IPS DF 6.9 (cell line): ENCODE data around the gene THRB.

ENCODE experiments used
- DNase-seq: peaks from one replicate; pipeline ENCODE4 v3.0.0-alpha.2; 2013; ENCODE audit warnings: low read depth, low spot score
- H3K27ac ChIP-seq: one replicate; pipeline ENCODE4 v1.5.1; 2013; ENCODE audit warnings: low read length, control low read depth
- H3K27me3 ChIP-seq: 2 replicates; pipeline ENCODE4 v1.6.1; 2013; ENCODE audit warnings: mild to moderate bottlenecking, low read length; ENCODE audit not compliant: control insufficient read depth, insufficient read depth
- H3K36me3 ChIP-seq: 2 replicates; pipeline ENCODE4 v1.6.1; 2013; ENCODE audit warnings: low read length; ENCODE audit not compliant: control insufficient read depth, insufficient read depth
- H3K4me1 ChIP-seq: 2 replicates; pipeline ENCODE4 v1.6.1; 2013; ENCODE audit warnings: low read length; ENCODE audit not compliant: control insufficient read depth, insufficient read depth
- H3K4me3 ChIP-seq: 2 replicates; pipeline ENCODE4 v1.5.1; 2013; ENCODE audit warnings: mild to moderate bottlenecking, low read length
- H3K9me3 ChIP-seq: 2 replicates; pipeline ENCODE4 v1.6.1; 2013; ENCODE audit warnings: low read length, inconsistent platforms; ENCODE audit not compliant: control insufficient read depth, insufficient read depth
- WGBS: extraction: QIAGEN DNeasy Blood & Tissue Kit; methylation state at CpG from one replicate; pipeline ENCODE4 v1.1.7; 2013; ENCODE audit warnings: mixed read lengths, missing lambda C conversion rate; ENCODE audit not compliant: insufficient read length, insufficient coverage; 5-methylcytosine and 5-hydroxymethylcytosine counted together

Gene THRB

DNA sequence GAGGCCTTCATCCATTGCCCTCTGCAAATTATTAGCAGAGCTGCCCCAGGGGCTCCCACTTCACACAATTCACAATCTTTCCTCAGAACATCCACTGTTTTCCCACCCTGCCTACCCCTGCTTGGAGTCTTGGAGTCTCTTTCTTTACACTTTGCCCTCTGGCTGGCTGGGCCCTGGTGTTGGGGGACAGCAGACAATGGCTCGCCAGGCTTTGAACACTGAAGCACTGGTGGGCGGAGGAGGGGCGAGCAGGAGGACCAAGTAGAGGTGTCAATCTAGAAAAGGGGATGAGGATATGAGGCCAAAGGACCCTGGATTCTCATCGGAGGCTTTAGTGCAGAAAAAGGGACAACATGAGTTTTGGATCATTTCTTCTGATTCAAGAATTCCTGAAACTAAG, 337.5 kb downstream of the THRB start:
- Histone ChIP-seq H3K27me3 (no peaks in the 10 kb centered on the region; the same call in 1 of the 2 replicates), H3K27ac (no peak overlapping the region), H3K36me3 (no peaks in the 10 kb centered on the region), H3K4me3 (no peak overlapping the region), H3K9me3 (no peaks in the 10 kb centered on the region), H3K4me1 (peaks cover 2% of the 10 kb centered on the region; the same call in 1 of the 2 replicates)
- DNase-seq: no peak
- WGBS: no CpG with 5 or more reads among the region's 4 CpGs

DNA sequence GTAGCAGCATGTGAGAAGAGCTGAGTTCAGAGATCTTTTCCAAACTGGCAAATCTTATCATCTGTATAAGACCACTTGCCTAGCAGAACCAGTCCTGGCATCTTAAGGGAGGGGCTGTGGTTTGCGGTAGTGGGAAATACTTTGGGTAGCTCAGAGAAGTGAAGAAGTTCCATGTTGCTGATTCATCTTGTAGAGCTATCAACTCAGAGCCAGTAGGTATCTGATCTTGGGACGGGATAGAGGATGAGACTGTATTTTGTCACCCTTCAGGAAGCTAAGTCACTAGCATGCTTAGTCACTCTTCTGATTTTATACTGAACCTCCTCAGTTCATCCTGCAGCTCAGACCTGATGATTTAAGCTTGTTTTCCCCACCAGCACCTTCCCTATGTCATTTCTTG, 338.2 kb downstream of the THRB start:
- H3K36me3 ChIP-seq: no peaks in the 10 kb centered on the region
- peaks cover 2% of the 10 kb centered on the region; the same call in 1 of the 2 replicates for H3K4me1 ChIP-seq
- no CpG with 5 or more reads among the region's 2 CpGs for WGBS
- no peaks in the 10 kb centered on the region; the same call in 1 of the 2 replicates for H3K27me3 ChIP-seq
- H3K9me3 ChIP-seq: no peaks in the 10 kb centered on the region
- DNase-seq: no peak
- no peak overlapping the region for H3K4me3 ChIP-seq
- H3K27ac ChIP-seq: no peak overlapping the region

DNA sequence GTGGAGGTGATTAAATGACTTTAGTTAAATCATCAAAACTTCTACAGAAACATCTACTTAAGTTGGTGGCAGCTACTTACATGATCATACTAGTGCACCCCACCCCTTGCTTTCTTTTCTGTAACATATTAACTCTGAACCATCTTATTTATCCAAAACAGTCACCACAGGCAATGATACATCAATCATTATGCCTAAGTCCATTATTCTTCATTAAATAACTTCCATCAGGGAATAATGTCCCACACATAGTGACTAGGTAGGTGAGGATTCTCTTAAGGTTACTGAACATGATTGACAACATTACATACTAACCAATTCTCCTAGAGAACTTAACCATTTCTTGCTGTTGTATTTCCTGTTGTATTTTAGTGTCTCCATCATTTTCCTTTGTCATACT, 339.4 kb downstream of the THRB start:
- peaks cover 1% of the 10 kb centered on the region; the same call in 1 of the 2 replicates for H3K4me1 ChIP-seq
- no peaks in the 10 kb centered on the region for H3K9me3 ChIP-seq
- no peaks in the 10 kb centered on the region; the same call in 1 of the 2 replicates for H3K27me3 ChIP-seq
- H3K4me3 ChIP-seq: no peak overlapping the region
- H3K27ac ChIP-seq: no peak overlapping the region
- no peak for DNase-seq
- H3K36me3 ChIP-seq: no peaks in the 10 kb centered on the region

DNA sequence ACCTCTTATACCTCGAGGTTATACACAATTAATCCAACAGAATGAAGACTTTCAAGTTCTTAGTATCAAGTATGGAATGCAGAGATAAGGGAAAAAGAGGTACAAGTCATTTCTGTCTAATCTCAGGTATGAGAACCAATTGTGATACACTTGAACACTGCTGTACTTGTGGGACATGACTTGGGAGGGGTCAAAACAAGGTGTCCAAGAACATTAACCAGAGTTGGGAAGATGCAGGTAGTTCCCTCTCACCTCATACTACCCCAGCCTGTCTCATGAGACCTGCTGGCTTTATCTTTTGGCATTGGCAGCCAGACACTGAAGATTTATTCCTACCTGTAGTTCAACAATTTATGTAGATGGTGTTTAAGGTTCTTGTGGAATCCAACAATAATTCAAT, 339.9 kb downstream of the THRB start:
- Histone ChIP-seq H3K27ac (no peak overlapping the region), H3K36me3 (no peaks in the 10 kb centered on the region), H3K9me3 (no peaks in the 10 kb centered on the region), H3K27me3 (no peaks in the 10 kb centered on the region; the same call in 1 of the 2 replicates), H3K4me3 (no peak overlapping the region), H3K4me1 (no peaks in the 10 kb centered on the region)
- DNase-seq: no peak
- no CpG with 5 or more reads among the region's 1 CpG for WGBS

DNA sequence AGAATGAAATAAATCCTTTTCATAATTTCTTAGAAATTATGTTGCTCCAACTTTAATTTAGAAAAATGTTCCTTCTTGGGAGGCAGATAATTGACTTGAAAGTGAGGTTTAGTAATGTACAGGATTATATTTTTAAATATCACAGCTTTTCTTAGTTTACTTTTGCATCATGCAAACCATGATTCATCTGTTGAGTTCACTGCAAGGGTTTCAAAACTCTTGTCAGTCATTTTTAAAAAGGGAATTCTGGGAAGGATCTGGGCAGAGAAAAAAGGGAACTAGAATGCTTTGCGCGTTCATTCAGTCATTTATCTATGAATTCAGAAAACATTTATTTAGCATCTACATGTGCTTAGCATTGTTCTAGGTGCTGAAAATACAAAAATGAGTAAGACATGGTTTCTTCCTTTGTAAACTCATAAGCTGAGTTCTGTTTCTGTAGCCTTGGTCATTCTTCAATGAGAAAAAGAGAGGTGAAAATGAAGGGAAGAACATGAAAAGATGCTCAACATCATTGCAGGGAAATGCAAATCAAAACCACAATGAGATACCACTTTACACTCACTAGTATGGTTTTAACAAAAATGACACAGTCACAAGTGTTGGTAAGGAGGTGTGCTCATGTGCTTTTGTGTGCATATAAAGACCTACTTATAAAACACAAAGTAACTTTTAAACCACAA, 340.5 kb downstream of the THRB start:
- Histone ChIP-seq H3K9me3 (no peaks in the 10 kb centered on the region), H3K27ac (no peak overlapping the region), H3K27me3 (no peaks in the 10 kb centered on the region; the same call in 1 of the 2 replicates), H3K36me3 (no peaks in the 10 kb centered on the region), H3K4me1 (peaks cover 1% of the 10 kb centered on the region; the same call in 1 of the 2 replicates), H3K4me3 (no peak overlapping the region)
- no peak for DNase-seq
- WGBS: no CpG with 5 or more reads among the region's 2 CpGs

DNA sequence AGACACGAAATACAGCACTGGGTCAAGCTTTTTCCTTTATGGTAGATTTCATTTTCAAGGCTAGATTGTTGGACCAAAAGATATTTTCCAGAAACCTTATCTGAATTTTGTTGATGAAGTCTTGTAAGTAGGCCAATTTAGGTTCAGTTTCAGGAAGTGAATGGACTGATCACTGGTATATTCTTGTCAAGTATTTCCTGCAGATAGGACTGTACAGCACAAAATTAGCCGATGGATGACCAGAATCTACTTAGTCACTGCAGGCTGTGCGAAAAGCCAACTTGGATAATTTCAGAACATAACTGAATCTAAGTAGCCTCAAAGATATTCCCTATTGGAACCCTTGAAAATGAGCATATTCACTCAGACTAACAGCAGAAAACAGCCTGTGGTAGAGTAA, 343.1 kb downstream of the THRB start:
- Histone ChIP-seq H3K36me3 (no peaks in the 10 kb centered on the region), H3K4me3 (no peak overlapping the region), H3K27me3 (no peaks in the 10 kb centered on the region), H3K9me3 (no peaks in the 10 kb centered on the region), H3K27ac (no peak overlapping the region), H3K4me1 (peaks cover 2% of the 10 kb centered on the region; the same call in 1 of the 2 replicates)
- WGBS: no CpG with 5 or more reads among the region's 3 CpGs
- no peak for DNase-seq

DNA sequence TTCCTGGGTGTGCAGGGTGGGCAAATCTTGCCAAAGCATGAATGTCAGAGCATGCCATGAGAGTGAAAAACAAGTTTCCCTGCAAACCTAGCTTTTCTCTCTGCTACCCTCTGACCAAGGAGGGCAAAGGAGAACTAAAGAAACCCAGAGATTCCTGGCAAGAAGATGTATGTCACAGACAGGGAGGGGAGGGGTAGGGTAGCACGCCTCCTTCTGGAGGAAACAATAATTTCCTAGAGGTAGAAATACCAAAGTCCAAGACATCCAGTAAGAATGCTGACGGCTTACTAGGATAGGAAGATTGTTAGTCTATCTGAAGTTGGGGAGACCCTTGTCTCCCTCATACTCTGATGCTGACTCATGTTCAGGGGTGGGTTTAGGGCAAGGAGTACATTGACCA, 345.6 kb downstream of the THRB start:
- H3K27ac ChIP-seq: no peak overlapping the region
- WGBS: no CpG with 5 or more reads among the region's 2 CpGs

DNA sequence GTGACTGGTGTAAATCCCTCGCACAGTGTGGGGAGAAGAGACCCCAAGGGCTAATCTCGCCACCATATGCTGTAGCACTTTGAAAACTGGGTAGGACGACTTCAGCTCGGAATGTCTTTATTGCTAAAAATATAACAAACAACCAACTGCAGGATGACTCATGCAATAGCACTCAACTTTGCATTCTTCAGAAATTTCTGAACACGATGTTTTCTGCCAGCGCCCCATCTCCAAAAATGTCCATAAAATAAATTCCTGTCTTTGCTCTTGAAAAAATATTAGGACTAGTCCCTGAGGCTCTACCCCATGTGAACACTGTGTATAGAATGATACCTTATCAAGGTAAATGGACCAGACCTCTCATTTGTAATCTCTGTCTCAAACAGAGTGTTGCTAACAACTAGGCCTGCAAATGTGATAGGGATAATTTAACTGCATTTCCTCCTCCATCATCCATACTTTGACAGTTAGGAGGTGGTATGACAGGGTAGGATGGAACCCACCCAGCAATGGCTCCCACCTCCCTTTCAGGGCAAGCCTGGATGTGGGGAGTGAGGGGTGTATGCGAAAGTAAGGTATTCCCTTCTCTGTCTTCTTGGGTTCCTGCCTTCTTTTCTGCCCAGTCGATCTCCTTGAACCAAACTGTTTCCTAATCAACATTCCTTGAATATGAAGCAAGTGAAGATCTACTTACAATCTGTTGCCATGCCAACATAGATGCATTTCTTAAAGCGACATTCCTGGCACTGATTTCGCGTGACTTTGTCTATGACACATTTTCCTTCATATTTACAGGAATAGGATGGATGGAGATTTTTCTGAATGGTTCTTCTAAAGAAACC, 348.4 kb downstream of the THRB start:
- no peak for DNase-seq
- H3K27me3 ChIP-seq: no peaks in the 10 kb centered on the region
- no CpG with 5 or more reads among the region's 11 CpGs for WGBS
- H3K36me3 ChIP-seq: no peaks in the 10 kb centered on the region
- no peak overlapping the region for H3K4me3 ChIP-seq
- H3K9me3 ChIP-seq: no peaks in the 10 kb centered on the region
- H3K4me1 ChIP-seq: peaks cover 2% of the 10 kb centered on the region; the same call in 1 of the 2 replicates
- H3K27ac ChIP-seq: no peak overlapping the region

More for the DNA sequence above, 345.6 kb downstream of the THRB start:
- Histone ChIP-seq H3K4me1 (peaks cover 2% of the 10 kb centered on the region; the same call in 1 of the 2 replicates), H3K9me3 (no peaks in the 10 kb centered on the region), H3K27me3 (no peaks in the 10 kb centered on the region), H3K4me3 (no peak overlapping the region), H3K36me3 (no peaks in the 10 kb centered on the region)
- no peak for DNase-seq

DNA sequence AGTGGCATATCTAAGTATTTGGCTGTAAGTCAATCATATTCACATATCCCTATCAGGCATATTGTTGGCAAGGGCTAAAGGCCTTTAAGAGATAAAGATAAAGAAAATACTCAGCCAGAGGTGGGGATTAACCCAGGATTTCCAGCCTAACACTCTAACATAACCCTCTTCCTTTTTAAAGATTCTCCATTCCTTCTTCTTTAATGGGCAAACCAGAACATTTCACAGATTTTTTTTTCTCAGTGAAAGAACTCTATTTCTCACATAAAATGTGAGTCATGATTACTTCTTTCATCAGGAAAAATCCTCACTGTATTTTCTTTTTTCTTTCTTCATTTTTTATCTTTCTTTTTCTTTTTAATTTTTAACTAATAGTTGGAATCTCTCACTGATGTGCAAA, 349.2 kb downstream of the THRB start:
- no peaks in the 10 kb centered on the region for H3K36me3 ChIP-seq
- no peaks in the 10 kb centered on the region for H3K27me3 ChIP-seq
- no peak for DNase-seq
- H3K4me3 ChIP-seq: no peak overlapping the region
- H3K9me3 ChIP-seq: no peaks in the 10 kb centered on the region
- H3K27ac ChIP-seq: no peak overlapping the region
- H3K4me1 ChIP-seq: peaks cover 2% of the 10 kb centered on the region; the same call in 1 of the 2 replicates

DNA sequence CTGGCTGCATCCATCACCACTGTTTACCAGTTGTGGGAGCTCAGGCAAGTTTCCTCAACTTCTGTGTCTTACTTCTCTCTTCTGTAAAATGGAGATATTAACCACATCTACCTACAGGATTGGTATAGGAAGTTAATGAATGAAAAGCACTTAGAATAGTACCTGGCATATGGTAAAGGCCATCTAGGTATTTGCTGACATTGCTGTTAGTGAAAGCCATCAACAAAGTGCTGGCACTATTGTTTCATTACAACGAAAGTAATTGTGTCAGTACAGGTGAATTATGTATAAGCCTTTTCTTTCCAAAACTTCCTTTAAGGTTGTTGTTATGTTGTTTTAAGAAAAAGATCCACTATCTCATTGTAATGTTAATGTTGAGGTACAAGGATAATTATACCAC, 352.5 kb downstream of the THRB start:
- no peaks in the 10 kb centered on the region for H3K9me3 ChIP-seq
- H3K4me3 ChIP-seq: no peak overlapping the region
- H3K27ac ChIP-seq: no peak overlapping the region
- H3K4me1 ChIP-seq: no peaks in the 10 kb centered on the region
- no peaks in the 10 kb centered on the region for H3K27me3 ChIP-seq
- no peaks in the 10 kb centered on the region for H3K36me3 ChIP-seq
- WGBS: no CpG with 5 or more reads among the region's 1 CpG
- no peak for DNase-seq
